GM13976 (cell line): ENCODE data around the gene RNF212.
"Not testable (repeated sequence)": the region's sequence is repeated elsewhere in the genome, so short reads cannot be mapped to it uniquely, and the experiment has no call there.

Experiments
- DNase-seq: peaks from one replicate; pipeline ENCODE4 v3.0.0; 2012; ENCODE audit warnings: low spot score
- in situ Hi-C: fragments of 300-500 bp; cut with MboI; formaldehyde crosslinking; loops from one replicate; pipeline ENCODE4 v1.12.0; 2022; ENCODE audit warnings: low sequenced_read_pairs, mixed read lengths, inconsistent platforms; ENCODE audit not compliant: unreplicated experiment
- TF ChIP-seq, protein P1 (sequence below): IDR thresholded peaks from 2 replicates; pipeline ENCODE4 v1.5.1; 2012; ENCODE audit warnings: borderline replicate concordance, mild to moderate bottlenecking; ENCODE audit not compliant: insufficient read depth; ENCODE audit errors: extremely low read depth, missing control alignments, control extremely low read depth

RNF212 gene

DNA sequence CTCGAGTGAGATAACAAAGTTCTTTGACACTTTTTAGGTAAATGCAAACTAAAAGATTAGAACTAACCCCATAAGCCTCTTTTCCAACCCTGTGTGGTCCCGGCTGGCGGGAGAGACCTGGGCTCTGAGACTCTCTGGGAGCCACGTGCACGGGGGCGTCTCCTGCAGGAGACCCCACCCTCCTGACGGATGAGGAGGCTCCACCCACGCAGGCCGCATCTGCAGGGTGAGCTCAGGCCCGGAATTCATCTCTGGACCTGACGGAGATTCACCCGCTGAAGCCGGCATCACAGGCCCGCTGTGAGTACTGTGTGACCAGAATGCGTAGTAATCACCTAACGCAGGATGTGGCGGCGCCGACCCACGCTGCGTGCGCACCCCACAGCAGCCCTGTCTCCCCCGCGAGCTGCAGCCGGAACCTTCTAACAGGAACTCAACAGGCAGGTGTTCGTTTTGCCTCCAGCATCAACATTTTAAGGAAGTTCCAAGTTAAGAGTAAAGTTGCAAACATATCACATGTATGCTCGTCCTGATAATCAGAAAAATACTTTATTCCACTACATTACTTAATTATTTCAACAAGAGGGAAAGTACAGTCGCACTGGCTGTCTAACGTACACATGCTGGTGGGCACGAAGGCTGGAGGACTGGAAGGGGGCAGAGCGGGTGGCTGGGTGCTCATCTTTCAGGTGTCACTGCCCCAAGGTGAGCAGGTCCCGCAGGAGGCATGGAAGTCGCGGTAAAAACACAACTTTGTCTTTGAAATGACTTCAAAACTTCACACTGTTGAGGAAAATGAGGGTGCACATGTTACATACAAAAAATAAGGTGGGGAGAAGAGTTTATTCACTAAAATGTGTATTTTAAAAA is 57.4 kb downstream of the RNF212 start:
- TF ChIP-seq, protein P1, sequence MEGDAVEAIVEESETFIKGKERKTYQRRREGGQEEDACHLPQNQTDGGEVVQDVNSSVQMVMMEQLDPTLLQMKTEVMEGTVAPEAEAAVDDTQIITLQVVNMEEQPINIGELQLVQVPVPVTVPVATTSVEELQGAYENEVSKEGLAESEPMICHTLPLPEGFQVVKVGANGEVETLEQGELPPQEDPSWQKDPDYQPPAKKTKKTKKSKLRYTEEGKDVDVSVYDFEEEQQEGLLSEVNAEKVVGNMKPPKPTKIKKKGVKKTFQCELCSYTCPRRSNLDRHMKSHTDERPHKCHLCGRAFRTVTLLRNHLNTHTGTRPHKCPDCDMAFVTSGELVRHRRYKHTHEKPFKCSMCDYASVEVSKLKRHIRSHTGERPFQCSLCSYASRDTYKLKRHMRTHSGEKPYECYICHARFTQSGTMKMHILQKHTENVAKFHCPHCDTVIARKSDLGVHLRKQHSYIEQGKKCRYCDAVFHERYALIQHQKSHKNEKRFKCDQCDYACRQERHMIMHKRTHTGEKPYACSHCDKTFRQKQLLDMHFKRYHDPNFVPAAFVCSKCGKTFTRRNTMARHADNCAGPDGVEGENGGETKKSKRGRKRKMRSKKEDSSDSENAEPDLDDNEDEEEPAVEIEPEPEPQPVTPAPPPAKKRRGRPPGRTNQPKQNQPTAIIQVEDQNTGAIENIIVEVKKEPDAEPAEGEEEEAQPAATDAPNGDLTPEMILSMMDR = no peak
- in situ Hi-C loops = no loop called here
- peak; percentile 78 for DNase-seq

GRCh38 chr4:1055243-1055701 is 58.1 kb downstream of the RNF212 start:
- DNase-seq, in situ Hi-C loops: not testable (repeated sequence)

DNA sequence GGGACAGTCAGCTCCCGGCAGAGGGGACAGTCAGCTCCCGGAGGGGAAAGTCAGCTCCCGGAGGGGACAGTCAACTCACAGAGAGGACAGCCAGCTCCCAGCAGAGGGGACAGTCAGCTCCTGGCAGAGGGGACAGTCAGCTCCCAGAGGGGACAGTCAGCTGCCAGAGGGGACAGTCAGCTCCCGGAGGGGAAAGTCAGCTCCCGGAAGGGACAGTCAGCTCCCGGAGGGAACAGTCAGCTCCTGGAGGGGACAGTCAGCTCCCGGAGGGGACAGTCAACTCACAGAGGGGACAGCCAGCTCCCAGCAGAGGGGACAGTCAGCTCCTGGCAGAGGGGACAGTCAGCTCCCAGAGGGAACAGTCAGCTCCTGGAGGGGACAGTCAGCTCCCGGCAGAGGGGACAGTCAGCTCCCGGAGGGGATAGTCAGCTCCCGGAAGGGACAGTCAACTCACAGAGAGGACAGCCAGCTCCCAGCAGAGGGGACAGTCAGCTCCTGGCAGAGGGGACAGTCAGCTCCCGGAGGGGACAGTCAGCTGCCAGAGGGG is 58.6 kb downstream of the RNF212 start:
- in situ Hi-C loops, DNase-seq: not testable (repeated sequence)

DNA sequence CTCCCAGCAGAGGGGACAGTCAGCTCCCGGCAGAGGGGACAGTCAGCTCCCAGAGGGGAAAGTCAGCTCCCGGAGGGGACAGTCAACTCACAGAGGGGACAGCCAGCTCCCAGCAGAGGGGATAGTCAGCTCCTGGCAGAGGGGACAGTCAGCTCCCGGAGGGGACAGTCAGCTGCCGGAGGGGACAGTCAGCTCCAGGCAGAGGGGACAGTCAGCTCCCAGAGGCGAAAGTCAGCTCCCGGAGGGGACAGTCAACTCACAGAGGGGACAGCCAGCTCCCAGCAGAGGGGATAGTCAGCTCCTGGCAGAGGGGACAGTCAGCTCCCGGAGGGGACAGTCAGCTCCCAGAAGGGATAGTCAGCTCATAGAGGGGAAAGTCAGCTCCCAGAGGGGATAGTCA is 59.5 kb downstream of the RNF212 start:
- in situ Hi-C loops, DNase-seq: not testable (repeated sequence)

GRCh38 chr4:1053080-1053661 is 60.2 kb downstream of the RNF212 start:
- in situ Hi-C loops = no loop called here
- TF ChIP-seq, protein P1 = no peak
- DNase-seq = no peak

DNA sequence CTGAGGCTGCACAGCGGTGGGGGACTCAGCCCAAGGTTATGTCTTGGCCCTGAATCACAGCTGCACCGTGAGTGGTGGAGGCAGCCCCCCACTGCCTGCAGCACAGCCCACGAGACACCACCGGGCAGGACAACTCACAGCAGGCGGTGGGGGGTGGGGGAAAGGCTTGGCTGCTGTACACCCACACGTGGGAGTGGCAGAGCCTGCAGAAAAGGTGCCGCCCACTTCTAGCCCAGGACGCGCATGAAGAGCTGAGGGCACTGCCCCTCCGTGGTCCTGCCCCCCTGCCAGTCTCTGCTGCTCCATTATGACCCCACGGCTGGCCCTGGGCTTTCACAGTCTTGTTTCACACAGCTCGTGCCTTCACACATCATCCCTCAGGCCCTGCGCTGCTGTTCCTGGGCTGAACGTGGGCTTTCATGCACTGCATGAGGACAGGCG is 61.1 kb downstream of the RNF212 start:
- TF ChIP-seq, protein P1 = no peak
- in situ Hi-C loops = no loop called here
- no peak for DNase-seq

DNA sequence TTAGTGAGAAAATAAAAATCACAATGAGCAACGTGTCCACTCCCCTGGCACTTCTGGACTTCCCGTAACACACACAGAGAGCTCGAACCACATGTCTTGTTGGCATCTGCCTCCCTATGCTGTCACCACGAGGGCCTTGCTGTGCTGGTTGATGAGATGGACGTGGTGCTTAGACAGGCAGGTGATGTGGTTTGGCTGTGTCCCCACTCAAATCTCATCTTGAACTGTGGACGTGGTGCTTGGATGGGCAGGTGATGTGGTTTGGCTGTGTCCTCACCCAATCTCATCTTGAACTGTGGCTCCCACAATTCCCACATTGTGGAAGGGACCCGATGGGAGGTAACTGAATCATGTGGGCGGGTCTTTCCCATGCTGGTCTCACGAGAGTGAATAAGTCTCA is 61.9 kb downstream of the RNF212 start:
- TF ChIP-seq, protein P1 = no peak
- in situ Hi-C loops = no loop called here
- DNase-seq = no peak

GRCh38 chr4:1050486-1051213 is 62.7 kb downstream of the RNF212 start:
- no peak for DNase-seq
- TF ChIP-seq, protein P1 = no peak
- in situ Hi-C loops = no loop called here
